Glomerular endothelial cell (primary cell): ENCODE data around the gene PMP22. TPM values are rescaled to one million over a fixed set of nuclear protein-coding genes. Genes with fewer than 3 reads are reported as not detected.
"Not testable (repeated sequence)": the region's sequence is repeated elsewhere in the genome, so short reads cannot be mapped to it uniquely, and the experiment has no call there.

Source experiments
- DNase-seq: peaks from one replicate; pipeline ENCODE4 v3.0.0-alpha.2; 2011; ENCODE audit warnings: low read depth, low spot score; ENCODE audit errors: extremely low read depth
- total RNA-seq: library from RNA; depleted of rRNA; stranded (reverse); fragments of >200 nt; gene quantifications from 2 replicates; pipeline ENCODE4 v1.2.3, GENCODE V29; 2015

The PMP22 gene
- total RNA-seq, 1 donor from 2014 or later: 267 TPM

DNA sequence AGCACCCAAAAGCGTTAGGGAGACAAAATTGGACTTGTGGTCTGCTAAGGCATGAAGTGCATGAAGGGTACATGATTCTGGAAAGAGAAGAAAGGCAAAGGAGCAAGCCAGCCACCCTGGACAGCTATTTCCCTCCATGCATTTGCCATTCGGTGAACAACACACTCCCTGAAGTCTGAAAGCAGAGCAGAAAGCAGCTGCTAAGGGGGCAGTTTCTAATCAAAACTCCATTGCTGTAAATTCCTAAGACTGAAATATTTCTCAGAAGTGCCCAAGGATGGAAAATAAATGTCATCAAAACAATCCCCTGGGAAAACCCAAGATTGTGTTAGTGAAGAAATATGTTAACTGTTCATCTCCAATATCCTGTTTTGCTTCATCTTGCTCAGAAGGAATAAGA is 44.3 kb downstream of the PMP22 start:
- no peak for DNase-seq

DNA sequence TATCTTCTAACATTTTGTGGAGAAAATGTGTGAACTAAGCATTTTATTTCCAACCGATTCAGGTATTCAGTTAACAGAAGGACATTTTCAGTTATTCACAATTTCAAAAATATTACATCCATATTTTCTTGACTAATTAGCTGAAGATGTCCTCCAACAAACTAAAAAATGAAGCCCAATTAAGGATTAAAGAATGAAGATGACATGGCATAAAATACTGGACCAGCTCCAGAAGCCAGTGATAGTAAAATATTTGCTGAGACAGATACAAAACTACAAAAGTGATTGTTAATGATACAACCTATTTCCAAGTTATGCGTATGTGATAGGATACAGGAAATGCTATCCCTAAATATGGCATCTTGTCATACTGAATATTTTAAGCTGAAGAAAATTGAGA is 48.6 kb downstream of the PMP22 start:
- DNase-seq: no peak

DNA sequence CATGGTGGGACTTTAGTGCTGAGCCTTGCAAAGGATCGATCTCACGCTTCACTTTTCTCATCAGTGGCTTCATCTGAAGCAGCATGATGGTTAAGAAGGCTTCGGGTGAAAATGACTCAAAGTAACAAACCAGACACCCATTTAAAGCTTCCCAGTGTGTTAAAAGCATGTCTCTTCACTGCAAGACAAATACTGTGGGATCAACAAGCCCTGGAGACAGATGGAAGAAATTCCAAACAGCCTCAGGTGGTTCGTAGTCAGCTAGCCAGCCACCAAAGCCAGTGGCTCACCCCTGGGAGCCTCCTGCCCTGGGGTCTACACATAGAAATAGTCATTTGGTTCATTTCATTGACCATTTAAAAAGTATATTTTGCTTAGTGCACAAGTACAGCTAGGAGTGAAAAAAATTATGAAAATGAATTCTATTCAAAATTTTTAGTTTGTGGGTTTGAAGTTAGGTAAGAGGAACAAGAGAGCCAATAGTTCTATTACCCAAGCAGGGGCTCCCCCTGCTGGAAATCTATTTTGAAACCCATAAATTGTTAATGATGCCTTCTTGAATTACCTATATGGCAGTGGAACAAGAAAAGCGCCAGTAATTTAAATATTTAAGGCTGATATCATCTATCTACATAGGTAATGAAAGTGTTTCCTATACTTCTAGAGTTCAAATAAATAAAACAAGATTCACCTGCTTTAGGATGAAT is 51.6 kb downstream of the PMP22 start:
- DNase-seq: peak; percentile 4

DNA sequence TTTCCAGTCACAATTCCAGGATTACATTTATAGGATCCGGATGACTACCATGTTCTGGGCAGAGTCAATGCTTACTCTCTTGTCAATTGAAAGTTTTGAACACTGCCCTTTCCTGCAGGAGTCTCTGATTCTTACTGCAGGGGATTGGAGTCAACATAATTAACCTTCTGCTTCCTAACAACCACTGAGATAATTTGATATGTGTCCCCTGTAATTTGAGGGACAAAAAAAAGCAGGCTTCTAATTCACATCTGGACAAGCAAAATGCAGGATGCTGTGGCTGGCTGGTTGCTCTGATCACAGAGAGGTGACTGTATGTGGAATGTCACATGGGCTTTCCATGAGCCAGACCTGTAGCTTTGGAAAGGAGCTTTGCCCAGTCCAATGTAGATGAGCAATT is 54.9 kb downstream of the PMP22 start:
- no peak for DNase-seq

DNA sequence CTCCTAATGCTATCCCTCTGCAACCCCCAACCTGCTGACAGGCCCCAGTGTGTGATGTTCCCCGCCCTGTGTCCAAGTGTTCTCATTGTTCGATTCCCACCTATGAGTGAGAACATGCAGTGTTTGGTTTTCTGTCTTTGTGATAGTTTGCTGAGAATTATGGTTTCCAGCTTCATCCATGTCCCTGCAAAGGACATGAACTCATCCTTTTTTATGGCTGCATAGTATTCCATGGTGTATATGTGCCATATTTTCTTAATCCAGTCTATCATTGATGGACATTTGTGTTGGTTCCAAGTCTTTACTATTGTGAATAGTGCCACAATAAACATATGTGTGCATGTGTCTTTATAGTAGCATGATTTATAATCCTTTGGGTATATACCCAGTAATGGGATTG is 62.1 kb downstream of the PMP22 start:
- not testable (repeated sequence) for DNase-seq

DNA sequence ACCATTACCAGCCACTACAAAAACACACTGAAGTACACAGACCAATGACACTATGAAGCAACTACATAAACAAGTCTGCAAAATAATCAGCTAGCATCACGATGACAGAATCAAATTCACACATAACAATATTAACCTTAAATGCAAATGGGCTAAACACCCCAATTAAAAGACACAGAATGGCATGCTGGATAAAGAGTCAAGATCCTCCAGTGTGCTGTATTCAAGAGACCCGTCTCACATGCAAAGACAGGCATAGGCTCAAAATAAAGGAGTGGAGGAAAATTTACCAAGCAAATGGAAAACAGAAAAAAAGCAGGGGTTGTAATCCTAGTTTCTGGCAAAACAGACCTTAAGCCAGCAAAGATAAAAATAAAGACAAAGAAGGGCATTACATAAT is 64.6 kb downstream of the PMP22 start:
- DNase-seq: not testable (repeated sequence)

DNA sequence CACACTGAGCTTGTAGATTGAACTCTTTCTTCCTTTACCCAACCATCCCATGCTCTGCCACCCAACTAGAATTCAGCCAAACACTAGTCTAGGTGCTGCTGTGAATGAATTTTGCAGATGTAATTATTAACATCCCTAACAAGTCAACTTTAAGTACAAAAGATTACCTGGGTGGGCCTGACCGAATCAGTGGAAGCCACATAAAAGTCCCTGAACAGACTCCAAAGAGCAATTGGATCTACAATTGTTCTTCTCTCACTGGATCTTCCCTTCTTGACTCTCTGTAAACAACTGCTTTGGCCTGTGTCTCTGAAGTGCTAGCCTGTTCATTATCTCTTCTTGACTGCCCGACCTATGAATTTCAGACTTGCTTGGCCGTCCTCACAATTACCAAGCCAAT is 67.9 kb downstream of the PMP22 start:
- DNase-seq: no peak

DNA sequence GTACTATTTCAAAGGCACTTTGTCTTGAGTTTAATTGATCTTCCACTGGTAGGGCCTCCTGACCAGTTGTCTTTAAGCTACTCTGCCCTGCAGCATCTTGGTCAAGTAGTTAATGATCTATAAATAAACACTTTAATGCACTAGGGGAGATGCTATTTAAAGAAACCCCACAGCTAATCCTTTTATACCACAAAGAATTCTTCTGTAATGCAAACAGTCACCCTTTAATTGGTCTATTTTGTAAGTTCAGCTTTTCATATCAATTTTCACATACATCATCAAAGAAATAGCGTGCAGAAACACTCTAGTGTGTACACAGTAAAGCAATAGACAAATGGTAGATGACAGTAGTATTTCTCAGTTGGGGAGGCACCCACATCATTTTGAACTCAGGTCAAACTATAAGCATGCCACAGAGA is 70.3 kb downstream of the PMP22 start:
- DNase-seq: no peak

DNA sequence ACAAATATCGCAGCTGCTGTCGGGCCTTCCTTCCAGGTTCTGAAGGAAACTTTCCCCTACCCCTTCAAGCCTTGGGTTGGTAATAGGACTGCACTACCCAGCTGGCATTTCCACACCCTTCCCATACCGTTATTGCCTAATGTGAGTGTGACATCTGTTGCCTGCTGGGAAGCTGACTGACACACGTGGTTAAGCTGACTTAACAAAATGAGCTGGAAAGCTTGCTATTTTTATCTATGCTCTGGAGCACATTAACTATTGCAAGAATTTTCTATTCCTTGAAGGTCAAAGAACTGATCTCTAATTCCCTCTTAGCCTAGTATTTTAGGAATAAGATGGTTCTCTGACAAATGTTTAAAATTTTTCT is 79.5 kb downstream of the PMP22 start:
- DNase-seq: no peak

DNA sequence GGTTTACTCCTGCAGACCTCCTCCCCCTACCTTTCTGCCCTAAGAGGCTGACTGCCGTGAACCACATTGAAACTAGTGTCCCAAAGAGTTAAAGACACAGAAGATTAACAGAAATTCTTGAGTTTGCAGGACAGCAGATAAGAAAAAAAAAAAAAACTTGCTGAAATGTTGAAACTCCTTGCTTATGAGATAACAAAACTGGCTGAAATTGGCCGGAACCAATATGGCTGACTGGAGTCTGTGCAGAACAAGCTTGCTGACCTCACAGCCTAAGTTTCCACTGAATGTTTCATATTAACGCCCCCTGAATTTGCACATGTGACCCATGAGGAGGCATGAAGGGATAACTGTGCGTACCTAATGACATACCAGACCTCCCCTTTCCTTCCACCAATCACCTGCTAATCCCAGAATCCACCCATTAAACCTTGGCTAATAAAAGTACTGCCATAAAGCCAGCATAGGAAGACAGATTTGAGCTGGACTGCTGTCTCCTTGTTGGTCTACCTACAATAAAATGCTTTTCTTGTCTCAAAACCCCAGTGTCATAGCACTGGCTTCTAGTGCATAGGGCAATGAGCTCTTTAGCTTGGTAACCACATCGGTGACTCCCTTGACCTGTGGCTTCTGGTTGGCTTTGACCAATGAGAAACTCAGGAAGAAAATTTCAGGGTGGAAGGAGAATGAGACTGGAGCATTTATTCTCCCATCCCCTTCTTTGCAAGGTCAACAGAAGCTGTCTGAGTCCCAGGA is 80.1 kb downstream of the PMP22 start:
- DNase-seq: no peak

DNA sequence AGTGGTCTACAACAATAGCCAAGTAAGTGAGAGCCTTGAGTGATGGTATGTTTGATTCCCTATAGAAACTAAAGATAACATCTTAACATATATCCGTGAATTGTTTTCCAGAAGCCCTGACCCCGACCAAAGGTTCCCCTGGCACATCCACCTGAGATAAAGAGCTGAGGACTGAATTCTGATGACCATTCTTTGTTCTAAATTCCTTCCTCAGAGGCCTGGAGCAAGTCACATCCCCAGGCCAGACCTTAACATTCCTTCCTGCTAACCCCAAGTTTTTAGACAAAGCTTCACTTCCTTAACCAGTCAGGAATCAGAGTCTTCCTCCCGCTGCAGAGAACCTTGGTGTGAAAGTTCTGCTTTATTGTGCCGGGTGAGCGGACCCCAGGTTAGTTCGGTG is 83.3 kb downstream of the PMP22 start:
- no peak for DNase-seq

DNA sequence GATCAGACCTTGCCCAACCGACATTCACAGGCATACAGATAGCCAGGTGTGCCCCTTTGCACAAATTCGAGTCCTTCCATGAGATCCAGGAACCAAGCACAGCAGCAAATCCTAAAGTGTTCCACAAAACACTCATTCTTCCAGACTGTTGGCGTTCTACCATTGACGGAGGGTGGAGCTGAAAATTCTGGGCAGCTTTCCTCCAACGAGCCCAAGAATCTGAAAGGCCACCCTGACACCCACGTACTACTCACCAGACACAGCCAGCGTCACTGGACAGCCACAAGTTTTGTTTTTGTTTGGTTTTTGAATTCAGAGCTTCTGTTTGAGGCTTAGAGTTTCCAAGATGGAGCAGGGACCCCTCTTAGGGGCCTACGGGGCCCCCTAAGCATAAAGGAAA is 83.8 kb downstream of the PMP22 start:
- no peak for DNase-seq

DNA sequence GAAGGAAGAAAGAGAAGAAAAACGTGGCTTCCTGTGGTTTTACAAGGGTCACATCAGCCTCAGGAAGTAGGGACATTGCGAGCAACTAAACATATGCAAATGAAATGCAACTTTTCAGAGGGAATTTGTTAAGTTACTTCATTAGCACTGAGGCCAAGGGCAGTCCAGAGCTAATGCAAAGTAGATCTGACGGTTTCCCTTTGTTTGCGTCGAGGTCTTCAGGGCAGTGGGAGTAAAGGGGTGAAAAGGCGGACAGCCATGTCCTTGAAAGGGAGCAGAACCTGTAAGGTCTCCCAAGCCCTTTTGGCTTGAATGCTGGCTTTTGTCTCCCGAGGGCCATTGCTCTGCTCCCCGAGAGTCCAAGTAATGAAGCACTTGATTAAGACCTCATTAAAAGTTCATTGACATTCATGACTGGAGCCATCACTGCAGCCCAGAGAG is 85.0 kb downstream of the PMP22 start:
- DNase-seq: no peak

Other genes starting within 250 kb of the PMP22 start
- gene TEKT3, start 76.3 kb upstream of the PMP22 start, total RNA-seq: not detected in 2 replicates
- gene CDRT4, start 202.3 kb upstream of the PMP22 start, total RNA-seq: 4.8 TPM in 2 replicates